A673 (cell line): ENCODE data around the gene ROBO4. TPM values are rescaled to one million over a fixed set of nuclear protein-coding genes. Genes with fewer than 3 reads are reported as not detected.

ENCODE experiments used
- BruUV-seq: library from RNA; stranded (reverse); fragments of 400-500 nt; replicated peaks from 2 replicates; lab custom pipeline; 2021; lab: Mats Ljungman, UMichigan
- CTCF ChIA-PET: fragments of 300-600 bp; sonication (Branson Sonifier 250); formaldehyde crosslinking; loops from one replicate; lab custom pipeline; 2022; ENCODE audit warnings: antibody characterized with exemption; lab: Charles Lee
- POLR2A ChIA-PET: fragments of 300-600 bp; sonication (Branson Sonifier 250); formaldehyde crosslinking; loops from one replicate; lab custom pipeline; 2022; ENCODE audit warnings: antibody characterized with exemption; ENCODE audit not compliant: low non-redundant PET; lab: Charles Lee
- DNase-seq: peaks from one replicate; pipeline ENCODE4 v3.0.0-alpha.2; 2015; ENCODE audit warnings: low spot score
- H3K27ac ChIP-seq: fragments of 200-600 bp; sonication (generic); 2 replicates; pipeline ENCODE4 v1.5.1; 2016; ENCODE audit warnings: mixed run types, low read depth, mild to moderate bottlenecking, mixed read lengths, antibody characterized with exemption, low read length; ENCODE audit not compliant: poor library complexity, severe bottlenecking
- H3K27me3 ChIP-seq: fragments of 200-600 bp; sonication (generic); replicated peaks from 2 replicates; pipeline ENCODE4 v1.6.1; 2017; ENCODE audit warnings: mixed run types, low read depth, mild to moderate bottlenecking, mixed read lengths, antibody characterized with exemption, low read length; ENCODE audit not compliant: insufficient read depth, poor library complexity
- H3K36me3 ChIP-seq: fragments of 200-600 bp; sonication (generic); 2 replicates; pipeline ENCODE4 v1.6.1; 2016; ENCODE audit warnings: mixed run types, mild to moderate bottlenecking, mixed read lengths, antibody characterized with exemption, low read length; ENCODE audit not compliant: insufficient read depth, poor library complexity, severe bottlenecking
- H3K4me1 ChIP-seq: fragments of 200-600 bp; sonication (generic); 2 replicates; pipeline ENCODE4 v1.6.1; 2017; ENCODE audit warnings: mixed run types, mild to moderate bottlenecking, mixed read lengths, antibody characterized with exemption, low read length; ENCODE audit not compliant: insufficient read depth, poor library complexity, severe bottlenecking
- H3K4me3 ChIP-seq: fragments of 200-600 bp; sonication (generic); 2 replicates; pipeline ENCODE4 v1.5.1; 2016; ENCODE audit warnings: low read depth, mixed run types, mild to moderate bottlenecking, mixed read lengths, low read length; ENCODE audit not compliant: poor library complexity, severe bottlenecking
- H3K9me3 ChIP-seq: fragments of 200-600 bp; sonication (generic); 2 replicates; pipeline ENCODE4 v1.6.1; 2016; ENCODE audit warnings: mixed run types, low read depth, mild to moderate bottlenecking, mixed read lengths, antibody characterized with exemption, low read length; ENCODE audit not compliant: poor library complexity, severe bottlenecking
- CTCF ChIP-seq: fragments of 300-800, 200-600 bp; sonication (generic); conservative IDR thresholded peaks from 2 replicates; pipeline ENCODE4 v1.5.1; 2017; ENCODE audit warnings: low read depth, mild to moderate bottlenecking, antibody characterized with exemption, low read length, moderate library complexity, mixed read lengths
- EZH2 ChIP-seq: fragments of 200-600 bp; sonication (generic); IDR thresholded peaks from 2 replicates; pipeline ENCODE4 v1.6.1; 2017; ENCODE audit warnings: borderline replicate concordance, low read depth, mild to moderate bottlenecking, mixed read lengths, antibody characterized with exemption, low read length; ENCODE audit not compliant: poor library complexity, severe bottlenecking
- intact Hi-C: fragments of 100-400 bp; cut with micrococcal nuclease; formaldehyde crosslinking; loops from one replicate; pipeline ENCODE4 v1.10.0; 2022; ENCODE audit not compliant: unreplicated experiment
- total RNA-seq: library from RNA; stranded (reverse); gene quantifications from 2 replicates; pipeline ENCODE4 v1.2.3, GENCODE V29; 2021

Gene ROBO4
- total RNA-seq, 1 experiment from 2014 or later = not detected

GRCh38 chr11:124879493-124880289 is 18.0 kb downstream of the ROBO4 start:
- TF ChIP-seq CTCF (no peak), EZH2 (no peak)
- H3K27me3 ChIP-seq = peaks cover 2% of the 10 kb centered on the region
- POLR2A ChIA-PET = no interaction called here
- BruUV-seq = no TSS peak
- intact Hi-C loops = no loop called here
- H3K9me3 ChIP-seq = no peaks in the 10 kb centered on the region
- CTCF ChIA-PET = no interaction called here
- no peaks in the 10 kb centered on the region for H3K4me1 ChIP-seq
- H3K36me3 ChIP-seq = no peaks in the 10 kb centered on the region
- H3K4me3 ChIP-seq = no peak overlapping the region
- no peak overlapping the region for H3K27ac ChIP-seq
- no peak for DNase-seq

GRCh38 chr11:124878759-124879492 is 18.7 kb downstream of the ROBO4 start:
- Histone ChIP-seq H3K27ac (no peak overlapping the region), H3K27me3 (no peaks in the 10 kb centered on the region), H3K9me3 (no peaks in the 10 kb centered on the region), H3K4me3 (no peak overlapping the region), H3K36me3 (no peaks in the 10 kb centered on the region), H3K4me1 (no peaks in the 10 kb centered on the region)
- no peak for TF ChIP-seq EZH2
- no peak for TF ChIP-seq CTCF
- intact Hi-C loops = no loop called here
- ChIA-PET CTCF (no interaction called here), POLR2A (no interaction called here)
- BruUV-seq = no TSS peak
- DNase-seq = no peak

- H3K9me3 ChIP-seq = no peaks in the 10 kb centered on the region
- H3K27me3 ChIP-seq = peaks cover under 1% of the 10 kb centered on the region
- no peaks in the 10 kb centered on the region for H3K36me3 ChIP-seq
- no peak for DNase-seq
- POLR2A ChIA-PET = no interaction called here
- BruUV-seq = no TSS peak
- intact Hi-C loops = no loop called here
- no peak overlapping the region for H3K4me3 ChIP-seq
- CTCF ChIA-PET = no interaction called here
- TF ChIP-seq CTCF = no peak
- no peak for TF ChIP-seq EZH2
- no peaks in the 10 kb centered on the region for H3K4me1 ChIP-seq
- no peak overlapping the region for H3K27ac ChIP-seq
Measured at GRCh38 chr11:124877910-124878758, 19.5 kb downstream of the ROBO4 start.
